DMS53 treated with DMSO at 0.1 percent for 48 hours (cell line): ENCODE data around the gene NRP1.
"Not testable (repeated sequence)": the region's sequence is repeated elsewhere in the genome, so short reads cannot be mapped to it uniquely, and the experiment has no call there.

Source experiments
- DNase-seq: peaks from one replicate; lab custom pipeline; 2025; ENCODE audit not compliant: unreplicated experiment; lab: John Stamatoyannopoulos, UW

NRP1 gene

DNA sequence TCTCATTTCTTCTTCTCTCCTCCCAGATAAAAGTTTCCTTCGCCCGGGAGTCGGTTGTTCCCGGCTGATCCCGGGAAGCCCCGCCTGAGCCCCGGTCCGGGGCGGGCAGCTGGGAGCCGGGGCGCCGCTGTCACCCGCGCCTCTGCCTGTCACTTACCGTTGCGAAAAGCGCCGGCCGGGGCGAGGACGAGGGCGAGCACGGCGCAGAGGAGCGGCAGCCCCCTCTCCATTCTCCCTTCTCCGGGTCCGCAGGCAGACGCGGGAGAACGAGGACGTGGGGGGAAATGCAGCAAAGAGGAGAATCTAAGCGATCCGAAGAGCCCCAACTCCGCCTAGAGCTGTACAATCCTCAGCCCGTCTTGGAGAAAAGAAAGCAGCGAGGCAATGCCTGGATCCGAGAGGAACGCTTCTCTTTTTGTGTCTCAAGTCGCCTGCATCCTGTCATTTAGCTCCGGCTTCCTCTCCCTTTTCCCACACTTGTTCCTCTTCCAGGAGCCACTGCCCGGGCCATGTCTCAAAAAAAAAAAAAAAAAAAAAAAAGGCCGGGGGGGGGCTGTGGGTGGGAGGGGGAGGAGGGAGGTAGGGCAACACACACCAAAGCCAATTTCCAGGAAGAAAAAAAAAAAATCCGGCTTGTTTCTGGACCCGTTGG lies at the start of gene NRP1:
Gene NRP1, minus strand, starts transcription at position 515 of the 652 bp plus-strand sequence. Its CDS starts 285 bp downstream, at position 230.
- DNase-seq: no peak

DNA sequence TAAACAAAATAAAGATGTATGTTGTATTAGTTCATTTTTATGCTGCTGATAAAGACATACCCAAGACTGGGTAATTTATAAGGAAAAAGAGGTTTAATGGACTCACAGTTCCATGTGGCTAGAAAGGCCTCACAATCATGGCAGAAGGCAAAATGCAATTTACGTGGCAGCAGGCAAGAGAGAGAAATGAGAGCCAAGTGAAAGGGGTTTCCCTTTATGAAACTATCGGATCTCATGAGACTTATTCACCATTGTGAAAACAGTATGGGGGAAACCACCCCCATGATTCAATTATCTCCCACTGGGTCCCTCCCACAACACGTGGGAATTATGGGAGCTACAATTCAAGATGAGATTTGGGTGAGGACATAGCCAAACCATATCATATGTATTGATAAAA lies 49.7 kb upstream of the NRP1 start:
- DNase-seq: not testable (repeated sequence)

DNA sequence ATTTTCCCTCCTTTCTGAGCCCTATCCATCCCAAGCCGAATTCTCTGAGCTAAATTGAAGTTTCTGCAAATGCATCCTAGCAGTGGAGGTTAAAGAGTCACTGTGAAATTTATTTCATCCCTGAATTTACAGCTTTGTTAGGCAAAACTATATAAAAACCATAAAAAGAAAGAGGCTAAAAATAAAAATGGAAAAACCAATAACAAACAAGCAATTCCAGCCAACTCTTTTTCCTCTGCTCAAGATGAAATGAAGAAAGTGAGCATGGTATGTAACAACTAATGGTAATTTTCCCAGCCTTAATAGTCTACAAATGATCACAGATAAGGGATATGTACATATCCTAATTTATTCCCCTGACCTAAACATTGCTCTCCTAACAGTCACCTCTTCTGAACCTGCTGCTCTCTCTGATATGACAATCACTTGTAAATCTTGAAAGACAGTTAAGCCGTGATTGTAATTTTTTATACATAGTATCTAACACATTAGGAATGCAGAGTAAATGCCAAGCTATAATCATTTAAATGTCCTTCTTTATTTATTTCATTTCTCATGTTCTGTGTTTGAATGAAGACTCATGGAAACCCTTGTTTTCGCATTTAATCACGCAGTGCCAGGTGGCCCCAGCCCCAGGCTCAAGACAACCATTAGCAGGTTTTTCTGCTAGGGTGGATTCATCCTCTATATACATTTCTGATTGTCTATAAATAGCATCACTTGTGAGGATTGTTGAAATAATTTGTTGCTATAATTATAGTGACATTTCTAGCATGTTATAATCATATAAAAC lies 48.6 kb upstream of the NRP1 start:
- DNase-seq: no peak

DNA sequence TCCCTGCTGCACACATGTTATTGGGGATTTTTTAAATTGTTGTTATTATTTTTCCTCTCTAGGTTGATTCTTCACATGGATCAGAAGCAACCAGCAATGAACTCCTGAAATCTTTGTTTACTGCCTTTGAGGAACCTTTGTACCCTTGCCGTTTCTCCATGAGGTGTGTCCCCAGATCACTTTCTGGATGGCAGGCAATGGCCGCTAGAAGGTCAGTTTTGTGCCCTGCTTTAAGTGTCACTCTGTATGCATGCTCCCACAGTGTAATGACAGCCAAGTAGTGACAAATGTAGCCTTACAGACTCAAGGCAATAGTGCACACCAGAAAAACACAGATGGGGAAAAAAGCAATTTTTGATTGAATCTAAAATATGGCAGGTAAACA lies 47.7 kb upstream of the NRP1 start:
- no peak for DNase-seq

DNA sequence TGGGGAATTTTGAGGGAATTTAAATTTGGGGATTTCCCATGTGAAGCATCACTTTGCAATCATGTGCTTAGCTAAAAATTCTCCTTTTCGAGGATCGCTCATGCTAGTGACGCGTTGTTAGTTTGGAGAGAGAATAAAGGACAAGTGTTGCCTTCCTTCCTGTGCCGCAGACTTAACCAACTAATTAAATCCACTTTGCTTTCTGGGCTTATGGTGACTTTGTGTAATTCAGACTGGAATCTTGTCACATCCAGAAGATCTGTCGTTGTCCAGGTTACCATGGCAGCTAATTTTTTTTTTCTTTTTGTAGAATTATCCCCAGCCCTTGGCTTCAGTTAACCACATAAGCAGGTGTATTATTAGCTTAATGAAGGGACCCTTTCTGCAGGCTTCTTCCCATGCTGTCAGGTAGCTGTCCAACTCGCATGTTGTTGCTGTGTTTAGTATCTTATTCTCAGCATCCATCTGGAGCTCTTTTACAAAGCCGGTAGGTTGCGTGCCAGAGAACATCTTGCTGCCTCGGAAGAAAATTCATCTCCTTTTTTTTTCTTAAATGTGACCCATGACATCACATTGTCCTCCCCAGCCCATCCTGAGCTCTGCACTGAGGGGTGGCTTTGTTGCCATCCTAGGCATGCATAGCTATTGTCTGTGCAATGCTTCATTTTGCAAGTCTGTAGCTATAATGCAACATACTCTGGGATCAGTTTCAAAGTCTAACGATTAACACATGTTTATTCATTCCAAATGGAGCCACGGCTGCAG lies 47.2 kb upstream of the NRP1 start:
- DNase-seq: no peak

DNA sequence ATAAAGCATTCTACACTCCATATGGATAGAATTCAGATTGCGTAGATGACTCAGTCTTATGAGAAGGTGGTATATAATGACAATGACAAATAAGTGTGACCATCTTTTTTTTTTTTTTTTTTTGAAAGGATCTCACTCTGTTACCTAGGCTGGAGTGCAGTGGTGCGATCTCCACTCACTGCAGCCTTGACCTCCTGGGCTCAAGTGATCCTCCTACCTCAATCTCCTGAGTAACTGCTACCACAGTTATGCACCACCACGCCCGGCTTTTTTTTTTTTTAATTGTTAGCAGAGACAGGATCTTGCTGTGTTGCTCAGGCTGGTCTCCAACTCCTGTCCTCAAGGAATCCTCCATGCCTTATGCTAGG lies 43.2 kb upstream of the NRP1 start:
- DNase-seq: no peak

DNA sequence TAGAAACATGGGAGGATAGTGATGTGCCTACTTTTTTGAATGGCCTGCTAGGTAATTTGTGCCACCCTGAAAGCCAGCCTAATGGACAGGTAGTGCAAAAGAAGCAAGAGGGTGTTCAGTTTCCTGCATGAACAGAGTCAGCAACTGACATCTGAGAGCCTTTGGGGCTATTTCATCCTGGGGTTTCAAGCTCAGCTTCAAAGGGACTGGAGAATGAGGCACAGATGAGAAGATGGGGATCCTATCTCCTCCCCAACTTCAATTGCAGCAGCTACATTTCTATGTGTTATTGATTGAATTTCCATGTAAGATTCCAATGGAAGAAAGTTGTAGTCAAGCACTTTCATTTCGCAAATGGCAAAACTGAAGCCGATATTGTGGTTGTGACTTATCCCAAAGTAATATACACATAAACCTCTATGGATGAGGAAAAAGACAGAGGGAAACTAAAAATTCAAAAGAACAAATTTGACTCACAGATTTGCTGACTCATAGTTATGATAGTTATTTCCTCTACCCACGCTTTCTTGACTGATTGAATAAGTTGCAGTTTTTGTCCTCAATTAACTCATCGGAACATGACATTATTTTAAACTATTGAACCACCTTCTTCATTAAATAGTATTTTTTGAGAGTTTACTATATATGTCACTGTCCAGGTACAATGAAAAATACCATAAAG lies 42.6 kb upstream of the NRP1 start:
- no peak for DNase-seq

DNA sequence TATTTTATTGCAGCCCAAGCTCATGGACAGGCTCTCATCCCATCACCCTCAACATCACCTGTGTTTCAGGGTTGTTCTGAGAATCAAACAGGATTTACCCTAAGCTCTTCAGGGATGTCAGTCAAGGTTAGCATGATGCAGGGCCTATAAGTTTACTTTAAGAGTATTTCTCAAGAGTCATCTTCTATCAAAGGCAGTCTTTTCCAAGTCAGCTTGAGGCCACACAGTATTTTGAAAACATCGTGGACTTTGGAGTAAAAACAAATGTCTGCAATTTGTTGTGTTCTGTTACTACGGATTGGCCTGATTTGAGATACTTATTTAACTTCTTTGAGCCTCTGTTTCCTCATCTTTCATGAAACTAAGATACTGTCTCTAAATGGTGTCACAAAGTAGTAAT lies 42.0 kb upstream of the NRP1 start:
- no peak for DNase-seq

DNA sequence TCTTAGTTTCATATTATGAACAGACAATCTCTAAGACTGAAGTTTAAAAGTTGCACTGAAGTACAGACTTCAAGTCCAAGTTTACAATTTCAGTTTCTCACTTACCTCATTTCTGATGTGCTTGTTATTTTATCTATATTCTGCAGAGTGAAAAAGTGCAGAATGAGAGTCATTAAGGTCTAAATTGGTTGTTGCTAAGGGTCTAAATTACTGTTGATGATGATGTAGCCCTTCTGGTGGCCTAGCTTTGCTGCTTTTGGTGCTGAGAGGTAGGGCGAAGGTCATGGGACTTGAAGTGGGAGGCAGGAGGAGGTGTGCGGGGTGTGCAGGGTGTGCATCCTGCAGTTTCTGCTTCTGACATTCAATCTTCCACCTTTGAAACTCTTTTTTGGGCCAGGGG lies 38.8 kb upstream of the NRP1 start:
- no peak for DNase-seq

DNA sequence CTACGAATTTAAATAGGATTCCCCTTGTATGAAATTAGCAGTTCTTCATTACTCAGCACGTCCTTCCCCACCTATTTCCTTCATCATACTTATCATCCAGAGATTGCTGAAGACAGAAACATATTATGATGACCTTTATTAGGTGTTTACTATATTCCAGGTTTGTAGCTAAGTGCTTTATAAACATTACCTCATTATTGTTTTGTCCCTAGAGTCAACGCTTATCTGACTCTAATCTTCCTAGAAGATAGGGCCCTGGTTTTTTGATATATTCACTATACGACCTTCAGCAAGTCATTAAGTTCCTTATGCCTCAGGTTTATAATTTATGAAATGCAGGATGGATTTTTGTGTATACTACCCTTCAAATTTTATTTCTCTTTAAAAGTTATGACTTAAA lies 36.8 kb upstream of the NRP1 start:
- DNase-seq: no peak

DNA sequence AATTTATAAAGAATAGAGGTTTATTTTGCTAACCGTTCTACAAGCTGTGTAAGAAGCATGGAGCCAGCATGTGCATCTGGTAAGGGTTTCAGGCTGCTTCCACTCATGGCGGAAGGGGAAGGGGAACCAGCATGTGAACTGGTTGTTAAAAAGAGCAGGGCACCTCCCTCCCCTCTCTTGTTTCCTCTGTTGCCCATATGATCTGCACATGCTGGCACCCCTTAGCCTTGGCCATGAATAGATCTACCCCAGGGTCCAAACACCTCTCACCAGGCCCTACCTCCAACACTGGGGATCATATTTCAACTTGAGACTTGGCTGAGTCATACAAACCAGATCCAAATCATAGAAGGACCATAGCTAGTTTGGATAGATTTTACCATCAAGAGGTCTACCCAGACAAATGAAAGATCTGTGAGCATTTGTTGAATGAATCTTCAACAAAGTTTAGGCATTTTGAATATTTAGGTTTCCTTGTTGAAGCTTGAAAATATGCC lies 36.0 kb upstream of the NRP1 start:
- no peak for DNase-seq

DNA sequence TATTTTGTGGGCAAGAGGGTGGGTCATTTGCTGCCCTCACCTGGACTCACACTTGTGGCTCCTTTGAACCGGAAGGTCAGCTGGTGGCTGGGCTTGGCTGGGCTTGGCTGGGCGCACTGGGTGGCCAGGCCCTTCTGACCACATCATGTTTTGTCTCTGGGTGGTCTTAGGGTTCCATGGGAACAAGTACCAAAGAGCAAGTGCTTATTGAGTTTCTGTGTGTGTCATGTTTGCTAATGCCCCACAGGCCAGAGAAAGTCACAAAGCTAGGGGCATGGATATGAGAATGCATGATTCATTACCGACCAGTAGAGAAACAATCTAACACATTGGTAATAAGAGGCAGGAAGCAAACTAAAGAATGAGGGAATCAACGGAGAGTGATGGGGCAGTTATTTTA lies 33.6 kb upstream of the NRP1 start:
- DNase-seq: no peak

DNA sequence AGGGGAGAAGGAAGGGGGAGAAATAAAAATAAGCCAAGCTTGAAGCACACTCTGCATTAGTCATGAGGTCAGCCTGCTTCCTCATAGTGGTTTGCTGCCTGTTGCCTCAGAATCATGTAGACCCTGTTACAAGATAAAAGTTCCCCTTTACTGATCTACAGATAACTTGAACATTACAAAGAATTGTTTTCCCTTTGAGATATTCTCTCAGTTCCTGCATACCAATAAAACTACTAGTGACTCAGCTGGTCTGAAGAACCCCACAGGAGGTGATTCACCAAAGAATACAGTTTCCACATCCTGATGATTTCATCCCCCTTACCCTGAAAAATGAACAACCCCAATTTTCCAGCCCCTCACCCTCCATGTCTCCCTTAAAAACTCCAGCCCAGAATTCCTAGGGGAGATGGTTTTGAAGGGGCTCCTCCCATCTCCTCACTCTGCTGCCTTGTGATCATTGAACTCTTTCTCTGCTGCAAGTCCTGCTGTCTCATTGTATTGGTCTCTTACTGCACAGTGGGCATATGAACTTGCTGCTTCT lies 31.5 kb upstream of the NRP1 start:
- DNase-seq: peak; percentile 6

DNA sequence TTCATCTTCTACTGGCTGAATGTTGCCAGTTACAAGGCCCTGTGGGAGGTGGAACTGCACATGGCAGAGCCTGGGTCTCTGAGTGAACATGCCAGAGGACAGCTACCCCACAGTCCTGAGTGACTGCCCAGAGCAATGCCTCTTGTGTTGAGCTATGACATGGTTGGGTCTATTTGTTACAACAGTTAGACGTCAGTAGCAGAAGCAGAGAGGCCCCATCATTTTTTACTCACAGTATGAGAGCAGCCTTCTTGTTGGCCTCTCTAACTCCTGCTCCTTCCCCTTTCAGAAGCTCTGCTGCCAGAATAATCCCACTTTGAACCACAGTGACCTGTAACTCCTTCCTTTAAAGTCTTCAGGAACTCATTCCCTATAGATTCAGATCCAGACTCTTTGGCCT lies 30.8 kb upstream of the NRP1 start:
- DNase-seq: no peak

DNA sequence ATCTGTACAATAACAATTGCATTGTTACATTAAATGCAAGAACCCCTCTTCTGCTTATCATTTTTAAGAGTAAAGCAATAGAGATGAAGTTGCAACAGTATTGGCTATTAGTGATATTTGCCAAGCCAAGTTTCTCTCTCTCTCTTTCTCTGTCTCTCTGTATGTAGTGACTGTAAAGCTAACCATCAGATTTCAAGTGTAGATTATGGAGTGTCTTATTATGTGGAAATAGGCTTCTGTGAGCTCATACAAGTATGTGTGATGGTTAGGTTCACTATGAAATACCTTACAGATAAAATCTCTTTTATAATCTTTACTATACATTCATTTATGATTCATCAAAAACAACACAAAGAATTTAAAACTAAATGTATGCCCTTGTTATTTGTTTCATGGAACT lies 28.6 kb upstream of the NRP1 start:
- DNase-seq: no peak

DNA sequence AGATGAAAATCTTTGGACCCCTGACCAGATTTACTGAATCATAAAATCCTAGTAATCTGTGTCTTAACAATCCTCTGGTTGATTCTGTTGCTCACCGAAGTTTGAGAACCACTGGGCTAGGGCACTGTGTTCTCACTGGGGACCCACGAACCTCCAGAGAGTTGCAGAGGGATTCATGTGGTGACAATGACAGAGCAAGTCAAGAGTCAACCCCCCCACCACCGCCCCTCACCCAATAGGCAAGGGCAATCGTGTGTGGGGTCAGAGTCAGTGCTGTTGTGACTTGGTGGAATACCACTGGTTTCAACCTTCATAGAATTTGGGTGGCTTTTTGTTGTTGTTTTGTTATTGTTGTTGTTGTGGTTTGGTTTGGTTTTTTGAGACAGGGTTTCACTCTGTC lies 23.5 kb upstream of the NRP1 start:
- DNase-seq: no peak

DNA sequence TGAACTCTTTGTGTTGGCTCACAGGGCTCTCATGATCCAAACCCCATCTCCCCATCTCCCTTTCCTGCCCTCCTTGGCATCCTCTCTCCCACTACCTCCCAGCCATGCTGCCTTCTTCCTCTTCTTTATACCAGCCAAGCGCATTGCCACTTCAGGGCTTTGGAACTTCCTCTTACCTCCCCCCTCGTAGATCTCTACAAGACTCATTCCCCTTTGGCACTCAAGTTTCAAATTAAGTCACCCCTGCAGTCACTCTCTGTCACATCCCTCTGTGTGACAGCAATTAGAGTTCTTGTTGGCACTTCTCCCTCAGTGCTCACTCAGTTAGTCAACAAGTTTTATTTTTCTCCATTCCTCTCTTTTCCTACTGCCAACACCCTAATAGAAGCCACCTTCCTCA lies 20.8 kb upstream of the NRP1 start:
- no peak for DNase-seq

DNA sequence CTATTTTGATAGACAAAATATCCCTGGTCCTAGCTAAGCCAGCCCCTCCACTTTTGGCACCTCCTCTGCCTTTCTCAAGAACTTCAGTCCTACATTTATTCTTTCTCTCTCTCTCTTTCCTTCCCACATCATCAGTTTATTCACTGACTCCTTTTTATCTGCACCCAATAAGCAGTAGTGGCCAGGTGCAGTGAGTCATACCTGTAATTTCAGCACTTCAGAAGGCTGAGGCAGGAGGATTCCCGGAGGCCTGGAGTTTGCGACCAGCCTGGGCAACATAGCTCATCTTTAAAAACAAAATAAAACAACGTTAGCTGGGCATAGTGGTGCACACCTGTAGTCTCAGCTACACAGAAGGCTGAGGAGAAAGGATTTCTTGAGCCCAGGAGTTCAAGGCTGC lies 19.4 kb upstream of the NRP1 start:
- peak; percentile 31 for DNase-seq

DNA sequence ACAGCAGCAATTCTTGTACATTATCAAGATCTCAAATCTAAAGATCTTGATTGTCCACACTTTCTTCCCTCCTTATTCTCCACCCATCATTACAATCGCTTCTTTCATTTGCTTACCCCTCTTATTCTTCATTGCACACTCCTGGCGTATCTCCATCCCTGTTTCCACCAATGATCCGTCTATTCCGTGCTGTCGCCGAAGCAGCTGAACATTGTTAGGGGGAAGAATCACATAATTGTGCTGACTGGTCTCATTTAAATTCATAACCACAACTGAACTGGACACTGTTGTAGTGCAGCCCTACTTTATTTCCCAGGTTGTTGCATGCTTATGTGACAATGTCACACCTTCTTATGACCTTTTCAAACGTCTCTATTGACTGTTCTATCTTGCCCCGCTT lies 18.9 kb upstream of the NRP1 start:
- no peak for DNase-seq

DNA sequence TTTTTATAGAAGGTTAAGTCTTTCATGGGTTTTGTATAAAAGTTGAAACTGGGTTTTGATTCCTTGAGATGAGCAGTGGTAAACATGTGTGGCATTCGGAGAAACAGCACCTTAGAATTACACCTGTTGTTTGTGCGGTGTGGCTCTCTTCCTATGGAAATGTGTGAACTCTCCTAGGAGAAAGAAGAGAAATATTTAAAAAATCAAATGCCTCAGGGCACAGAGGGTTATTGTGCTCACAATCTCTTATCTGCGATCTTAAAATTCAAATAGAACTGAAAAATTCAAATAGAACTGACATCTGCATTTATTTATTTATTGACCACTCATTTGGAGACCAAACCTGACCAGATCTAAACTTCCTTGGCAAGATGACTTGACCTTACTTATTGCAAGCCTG lies 18.1 kb upstream of the NRP1 start:
- DNase-seq: no peak

DNA sequence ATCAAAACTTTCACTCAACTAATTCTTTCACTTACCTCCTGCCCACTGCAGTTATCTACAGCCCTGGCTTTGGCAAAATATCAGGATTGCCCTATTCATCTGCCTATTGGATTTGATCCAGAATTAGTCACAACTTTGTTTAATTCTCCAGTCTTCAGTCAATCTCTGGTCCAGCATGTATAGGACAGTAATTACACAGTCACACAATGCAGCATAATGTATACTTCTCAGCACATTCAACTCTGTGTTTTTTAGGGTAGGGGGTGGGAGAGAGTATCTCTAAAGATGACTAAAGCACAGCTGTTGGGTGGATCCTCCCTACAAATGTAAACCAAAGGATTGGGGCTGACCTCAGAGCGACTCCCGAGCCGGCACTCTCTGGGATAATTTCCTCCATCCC lies 17.7 kb upstream of the NRP1 start:
- DNase-seq: no peak
